Right atrium auricular region (tissue), 2 donors: ENCODE data around the gene GPR141. TPM values are rescaled to one million over a fixed set of nuclear protein-coding genes. Genes with fewer than 3 reads are reported as not detected.
A peak's percentile ranks its signal among the peaks of the same experiment; 100 is the strongest.
"Not testable (repeated sequence)": the region's sequence is repeated elsewhere in the genome, so short reads cannot be mapped to it uniquely, and the experiment has no call there.

Experiments
- DNase-seq: peaks from one replicate; pipeline ENCODE4 v3.0.0-alpha.2; 2019; ENCODE audit warnings: low spot score
- H3K27ac ChIP-seq, 2 donors: fragments of 200-600 bp; sonication (generic); 1 replicate in 1 of 2; 2 replicates in 1 of 2; pipeline ENCODE4 v1.5.1; 2016 to 2019
- H3K27me3 ChIP-seq, 2 donors: fragments of 200-600 bp; sonication (generic); one replicate each; pipeline versions ENCODE4 v1.5.1 to v1.6.0; 2017 to 2019
- H3K36me3 ChIP-seq: fragments of 200-600 bp; sonication (generic); one replicate; pipeline ENCODE4 v1.5.1; 2016
- H3K4me1 ChIP-seq, 2 donors: fragments of 200-600 bp; sonication (generic); one replicate each; pipeline versions ENCODE4 v1.5.1 to v1.6.0; 2017 to 2019
- H3K4me3 ChIP-seq, 2 donors: fragments of 200-600 bp; sonication (generic); 1 replicate in 1 of 2; 2 replicates in 1 of 2; pipeline ENCODE4 v1.5.1; 2017 to 2019; ENCODE audit warnings: mild to moderate bottlenecking in 1 of 2, moderate library complexity in 1 of 2
- H3K9me3 ChIP-seq, 2 donors: fragments of 200-600 bp; sonication (generic); one replicate each; pipeline ENCODE4 v1.5.1; 2019
- CTCF ChIP-seq, 2 donors: fragments of 200-600 bp; sonication (generic); IDR thresholded peaks; one replicate each; pipeline ENCODE4 v1.5.1; 2019; ENCODE audit warnings: antibody characterized with exemption in 2 of 2
- total RNA-seq, 2 donors: library from RNA; depleted of rRNA; stranded (reverse); fragments of >200 nt; gene quantifications; one replicate each; pipeline ENCODE4 v1.1.0, GENCODE V29; 2016

Gene GPR141
- total RNA-seq, 2 donors from 2014 or later = 0.55 TPM; not detected in 1

- Histone ChIP-seq H3K27ac (no peak overlapping the region), H3K9me3 (no peaks in the 10 kb centered on the region), H3K4me3 (no peak overlapping the region), H3K27me3 (no peaks in the 10 kb centered on the region), H3K4me1 (no peaks in the 10 kb centered on the region), H3K36me3 (no peaks in the 10 kb centered on the region)
- no peak for DNase-seq
- TF ChIP-seq CTCF (IDR thresholded peaks at IDR 0.05) = no peak
Observed at GRCh38 chr7:37701769-37702168, 18.2 kb downstream of the GPR141 start.

GRCh38 chr7:37703361-37703760, 19.8 kb downstream of the GPR141 start:
- Histone ChIP-seq H3K9me3 (no peaks in the 10 kb centered on the region), H3K36me3 (no peaks in the 10 kb centered on the region), H3K4me1 (no peaks in the 10 kb centered on the region), H3K27me3 (no peaks in the 10 kb centered on the region), H3K4me3 (no peak overlapping the region), H3K27ac (no peak overlapping the region)
- no peak for TF ChIP-seq CTCF (IDR thresholded peaks at IDR 0.05)
- DNase-seq = no peak

- not testable (repeated sequence) for H3K27me3 ChIP-seq, DNase-seq, H3K9me3 ChIP-seq, H3K4me1 ChIP-seq, H3K27ac ChIP-seq, H3K36me3 ChIP-seq, H3K4me3 ChIP-seq
Observed at GRCh38 chr7:37704328-37704833, 20.8 kb downstream of the GPR141 start.

GRCh38 chr7:37705976-37706375, 22.4 kb downstream of the GPR141 start:
- Histone ChIP-seq H3K27me3 (no peaks in the 10 kb centered on the region), H3K9me3 (no peaks in the 10 kb centered on the region), H3K27ac (no peak overlapping the region), H3K4me3 (no peak overlapping the region), H3K36me3 (no peaks in the 10 kb centered on the region), H3K4me1 (no peaks in the 10 kb centered on the region)
- TF ChIP-seq CTCF (IDR thresholded peaks at IDR 0.05) = no peak
- DNase-seq = no peak

GRCh38 chr7:37706804-37707203, 23.2 kb downstream of the GPR141 start:
- H3K9me3 ChIP-seq = no peaks in the 10 kb centered on the region
- H3K27ac ChIP-seq = no peak overlapping the region
- no peaks in the 10 kb centered on the region for H3K4me1 ChIP-seq
- H3K27me3 ChIP-seq = no peaks in the 10 kb centered on the region
- H3K4me3 ChIP-seq = no peak overlapping the region
- no peak for DNase-seq
- H3K36me3 ChIP-seq = no peaks in the 10 kb centered on the region
- no peak for TF ChIP-seq CTCF (IDR thresholded peaks at IDR 0.05)

- H3K27me3 ChIP-seq = no peaks in the 10 kb centered on the region
- no peak for DNase-seq
- no peak for TF ChIP-seq CTCF (IDR thresholded peaks at IDR 0.05)
- no peaks in the 10 kb centered on the region for H3K36me3 ChIP-seq
- H3K4me1 ChIP-seq = no peaks in the 10 kb centered on the region
- H3K4me3 ChIP-seq = no peak overlapping the region
- H3K9me3 ChIP-seq = no peaks in the 10 kb centered on the region
- peak overlapping the region in 1 of 2 donors; percentile 58 for H3K27ac ChIP-seq
Observed at GRCh38 chr7:37707754-37708485, 24.4 kb downstream of the GPR141 start.
